B cell (primary cell): Measurements from ENCODE around the gene CACNA2D2.

Experiments used
- EZH2 ChIP-seq: IDR thresholded peaks from 2 replicates; pipeline ENCODE4 v1.6.1; 2012; ENCODE audit warnings: borderline replicate concordance, low read depth, mild to moderate bottlenecking, moderate library complexity, low read length; ENCODE audit not compliant: insufficient read depth, poor library complexity, severe bottlenecking
- TF ChIP-seq, protein P1 (sequence below): fragments of 200-600 bp; IDR thresholded peaks from one replicate; pipeline ENCODE4 v1.8.0; 2022; ENCODE audit warnings: antibody characterized with exemption, mild to moderate bottlenecking

DNA sequence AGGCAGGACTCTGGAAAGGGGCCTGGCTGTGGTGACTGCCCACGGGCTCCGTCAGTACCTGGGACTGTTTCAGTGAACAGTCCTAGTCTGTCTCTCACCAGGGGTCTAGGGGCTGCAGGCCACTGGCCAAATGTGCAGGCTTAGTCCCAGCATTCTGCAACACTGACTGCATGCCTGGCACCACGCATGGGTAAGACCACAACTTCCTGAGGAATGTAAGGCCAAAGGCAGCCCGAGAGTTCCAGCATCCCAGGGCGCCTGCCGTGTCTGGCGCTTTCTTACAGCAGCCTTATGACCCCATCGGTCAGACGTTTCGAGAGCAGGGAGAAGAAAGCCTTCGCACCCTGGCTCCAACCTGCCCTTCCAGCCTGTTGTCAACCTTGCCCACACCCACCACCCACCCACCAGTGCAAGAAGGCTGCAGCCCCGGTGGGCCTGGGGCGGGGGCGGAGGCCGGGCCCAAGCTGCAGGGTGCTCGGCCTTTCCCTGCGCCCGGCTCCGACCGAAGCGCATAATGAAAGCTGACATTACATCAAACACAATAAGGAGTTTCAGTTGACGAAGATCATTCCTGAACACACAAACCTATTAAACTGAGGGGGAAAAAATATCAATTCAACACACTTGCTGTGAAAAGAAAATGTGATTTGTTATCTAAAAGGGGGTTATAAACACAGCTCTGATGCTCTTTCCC lies 114.6 kb downstream of the CACNA2D2 start:
- TF ChIP-seq, protein P1, sequence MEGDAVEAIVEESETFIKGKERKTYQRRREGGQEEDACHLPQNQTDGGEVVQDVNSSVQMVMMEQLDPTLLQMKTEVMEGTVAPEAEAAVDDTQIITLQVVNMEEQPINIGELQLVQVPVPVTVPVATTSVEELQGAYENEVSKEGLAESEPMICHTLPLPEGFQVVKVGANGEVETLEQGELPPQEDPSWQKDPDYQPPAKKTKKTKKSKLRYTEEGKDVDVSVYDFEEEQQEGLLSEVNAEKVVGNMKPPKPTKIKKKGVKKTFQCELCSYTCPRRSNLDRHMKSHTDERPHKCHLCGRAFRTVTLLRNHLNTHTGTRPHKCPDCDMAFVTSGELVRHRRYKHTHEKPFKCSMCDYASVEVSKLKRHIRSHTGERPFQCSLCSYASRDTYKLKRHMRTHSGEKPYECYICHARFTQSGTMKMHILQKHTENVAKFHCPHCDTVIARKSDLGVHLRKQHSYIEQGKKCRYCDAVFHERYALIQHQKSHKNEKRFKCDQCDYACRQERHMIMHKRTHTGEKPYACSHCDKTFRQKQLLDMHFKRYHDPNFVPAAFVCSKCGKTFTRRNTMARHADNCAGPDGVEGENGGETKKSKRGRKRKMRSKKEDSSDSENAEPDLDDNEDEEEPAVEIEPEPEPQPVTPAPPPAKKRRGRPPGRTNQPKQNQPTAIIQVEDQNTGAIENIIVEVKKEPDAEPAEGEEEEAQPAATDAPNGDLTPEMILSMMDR: no peak
- no peak for TF ChIP-seq EZH2
